ENCODE data around the gene DENND1C. TPM values are rescaled to one million over a fixed set of nuclear protein-coding genes. Genes with fewer than 3 reads are reported as not detected.

The DENND1C gene
- total RNA-seq, 1 experiment from 2014 or later: not detected

GRCh38 chr19:6424939-6425731 is 56.5 kb downstream of the DENND1C start:
- Histone ChIP-seq H3K4me1 (ENCODE audit: insufficient read depth, low read length) (peaks cover 17% of the 10 kb centered on the region; the same call in 1 of the 2 replicates), H3K9me2 (replicated peaks; ENCODE audit: low read length) (no peaks in the 10 kb centered on the region), H3K9ac (ENCODE audit: low read length) (peak overlapping the region; percentile 12; the same call in 1 of the 2 replicates), H4K20me1 (ENCODE audit: low read length) (peaks cover 39% of the 10 kb centered on the region), H3K27me3 (ENCODE audit: low read length) (no peaks in the 10 kb centered on the region), H3F3A (ENCODE audit: low read length, unreplicated experiment) (no peaks in the 10 kb centered on the region), H2AFZ (ENCODE audit: low read length) (peak overlapping the region; percentile 78), H3K4me3 (ENCODE audit: low read length) (no peak overlapping the region), H3K79me2 (ENCODE audit: low read length) (peaks cover 40% of the 10 kb centered on the region), H3K9me3 (ENCODE audit: low read length) (no peaks in the 10 kb centered on the region), H3K36me3 (ENCODE audit: low read depth, low read length) (peaks cover 24% of the 10 kb centered on the region), H3K27ac (ENCODE audit: low read length) (no peak overlapping the region), H3K4me2 (ENCODE audit: low read length) (peak overlapping the region; percentile 4; the same call in 1 of the 2 replicates)
- BruUV-seq (replicated peaks): no TSS peak
- ATAC-seq: peak; percentile 92
- DNase-seq: peak; percentile 100
- TF ChIP-seq EZH2phosphoT487 (IDR thresholded peaks at IDR 0.05; ENCODE audit: borderline replicate concordance, low read length): no peak
- TF ChIP-seq CTCF (conservative IDR thresholded peaks at IDR 0.05; ENCODE audit: low read depth, low read length): no peak
- no peak for TF ChIP-seq EZH2 (IDR thresholded peaks at IDR 0.05; ENCODE audit: low read length, unreplicated experiment)
- ChIA-PET POLR2A (ENCODE audit: unreplicated experiment) (interaction anchor here (0.5 to 1.2 kb wide), 6 partner anchors 10 to 534 kb away, joined by 3 to 12 read pairs (median 4); partner anchors contain the start of genes ALKBH7 and GTF2F1), CTCF (interaction anchor here (0.6 to 0.9 kb wide), 2 partner anchors 112 to 376 kb away, joined by 3 to 4 read pairs; no protein-coding TSS in a partner anchor)
- intact Hi-C loops (cut with micrococcal nuclease): loop anchor here (1.0 to 5.0 kb wide), 3 partner anchors 35 to 298 kb away; partner anchors contain the start of gene ALKBH7

GRCh38 chr19:6424195-6424938 is 57.2 kb downstream of the DENND1C start, which contains the start of gene KHSRP:
TSS of gene KHSRP (minus strand) at chr19:6424811. CDS start at chr19:6424701, 110 bp downstream.
- peaks cover 46% of the 10 kb centered on the region for H4K20me1 ChIP-seq (ENCODE audit: low read length)
- no peaks in the 10 kb centered on the region for H3K27me3 ChIP-seq (ENCODE audit: low read length)
- peak within 1 kb of the TSS; percentile 92 for H3K9ac ChIP-seq (ENCODE audit: low read length)
- H3K4me2 ChIP-seq (ENCODE audit: low read length): peak within 1 kb of the TSS; percentile 98
- H3K79me2 ChIP-seq (ENCODE audit: low read length): peaks cover 48% of the 10 kb centered on the region
- BruUV-seq (replicated peaks): no TSS peak
- H3K9me3 ChIP-seq (ENCODE audit: low read length): no peaks in the 10 kb centered on the region
- no peak for DNase-seq
- ChIA-PET POLR2A (ENCODE audit: unreplicated experiment) (interaction anchor here (0.5 to 1.2 kb wide), 6 partner anchors 10 to 533 kb away, joined by 3 to 12 read pairs (median 4); partner anchors contain the start of genes ALKBH7 and GTF2F1), CTCF (interaction anchor here (0.6 to 0.9 kb wide), 2 partner anchors 112 to 375 kb away, joined by 3 to 4 read pairs; no protein-coding TSS in a partner anchor)
- H3K4me3 ChIP-seq (ENCODE audit: low read length): peak within 1 kb of the TSS; percentile 82
- no peak for ATAC-seq
- intact Hi-C loops (cut with micrococcal nuclease): no loop called here
- no peaks in the 10 kb centered on the region for H3K9me2 ChIP-seq (replicated peaks; ENCODE audit: low read length)
- peaks cover 32% of the 10 kb centered on the region for H3K36me3 ChIP-seq (ENCODE audit: low read depth, low read length)
- H3F3A ChIP-seq (ENCODE audit: low read length, unreplicated experiment): no peaks in the 10 kb centered on the region
- no peak for TF ChIP-seq EZH2phosphoT487 (IDR thresholded peaks at IDR 0.05; ENCODE audit: borderline replicate concordance, low read length)
- no peak for TF ChIP-seq EZH2 (IDR thresholded peaks at IDR 0.05; ENCODE audit: low read length, unreplicated experiment)
- TF ChIP-seq CTCF (conservative IDR thresholded peaks at IDR 0.05; ENCODE audit: low read depth, low read length): no peak
- H3K27ac ChIP-seq (ENCODE audit: low read length): no peak within 1 kb of the TSS; the same call in 1 of the 2 replicates
- H2AFZ ChIP-seq (ENCODE audit: low read length): peak within 1 kb of the TSS; percentile 78
- H3K4me1 ChIP-seq (ENCODE audit: insufficient read depth, low read length): peaks cover 17% of the 10 kb centered on the region; the same call in 1 of the 2 replicates
